Right lobe of liver (tissue), 6 donors: ENCODE results near the gene CCDC60. TPM values are rescaled to one million over a fixed set of nuclear protein-coding genes. Genes with fewer than 3 reads are reported as not detected.

Source experiments
- ATAC-seq, 4 donors: fragments of 200-7000 bp; cut with Tn5 transposase; one replicate each; pipeline ENCODE4 v1.9.1; 2020; ENCODE audit warnings: mild to moderate bottlenecking in 4 of 4, moderate library complexity in 4 of 4
- DNase-seq, 3 donors: peaks; one replicate each; pipeline ENCODE4 v3.0.0-alpha.2; 2020
- H3K27ac ChIP-seq, 3 donors: fragments of 200-600 bp; one replicate each; pipeline ENCODE4 v1.8.0; 2022
- H3K27me3 ChIP-seq, 2 donors: fragments of 200-600 bp; one replicate each; pipeline ENCODE4 v1.8.0; 2022
- H3K36me3 ChIP-seq, 4 donors: fragments of 200-600 bp; sonication (generic) in 1 of 4; one replicate each; pipeline versions ENCODE4 v1.5.1 to v1.8.0; 2017 to 2022; ENCODE audit warnings: control low read depth in 1 of 4
- H3K4me1 ChIP-seq, 4 donors: fragments of 200-600 bp; sonication (generic) in 1 of 4; one replicate each; pipeline versions ENCODE4 v1.5.1 to v1.8.0; 2017 to 2022; ENCODE audit warnings: control low read depth in 1 of 4
- H3K4me3 ChIP-seq, 3 donors: fragments of 200-600 bp; one replicate each; pipeline ENCODE4 v1.8.0; 2022
- H3K9me3 ChIP-seq, 4 donors: fragments of 200-600 bp; sonication (generic) in 1 of 4; one replicate each; pipeline versions ENCODE4 v1.5.1 to v1.8.0; 2017 to 2022; ENCODE audit warnings: control low read depth in 1 of 4
- POLR2A ChIP-seq: fragments of 450-650 bp; IDR thresholded peaks from one replicate; pipeline ENCODE4 v1.6.1; 2017; ENCODE audit warnings: antibody characterized with exemption, mild to moderate bottlenecking
- WGBS: methylation state at CpG from one replicate; pipeline ENCODE4 v1.1.6; 2018; ENCODE audit warnings: low coverage, low lambda C conversion rate; ENCODE audit not compliant: insufficient coverage; ENCODE audit errors: missing lambda C conversion rate; 5-methylcytosine and 5-hydroxymethylcytosine counted together
- intact Hi-C, 2 donors: fragments of 100-400 bp; cut with DNase I; formaldehyde crosslinking; loops; one replicate each; pipeline versions ENCODE4 v1.11.2 to v1.14.1; 2022
- total RNA-seq, 6 experiments: library from RNA; depleted of rRNA in 2 of 6; stranded (reverse); fragments of >200 nt in 2 of 6; fragmentation: NEBNext Ultra II Directional in 3 of 6; extraction: Animal tissue kit (Norgen Biotek cat#: 25700) in 3 of 6; gene quantifications; one replicate each; pipeline versions ENCODE4 v1.1.0 to v1.2.4, GENCODE V29; 2016 to 2023
- TF ChIP-seq, protein P1 (sequence below), 4 donors: fragments of 200-600 bp in 3 of 4; fragments of 450-650 bp in 1 of 4; IDR thresholded peaks; one replicate each; pipeline versions ENCODE4 v1.5.1 to v1.8.0; 2016 to 2022; ENCODE audit warnings: antibody characterized with exemption in 4 of 4, mild to moderate bottlenecking in 2 of 4
- donor health status: DM: no; HTN: yes; CAD: no.
- donor health status: DM: no; HTN: no; CAD: no.
- donor health status: DM: no; HTN: no; CAD: no.
- donor health status: DM: no; HTN: yes; CAD: no.
- donor health status: DM: no; HTN: yes; CAD: no.

Gene CCDC60
- total RNA-seq, 6 experiments from 2014 or later: not detected

DNA sequence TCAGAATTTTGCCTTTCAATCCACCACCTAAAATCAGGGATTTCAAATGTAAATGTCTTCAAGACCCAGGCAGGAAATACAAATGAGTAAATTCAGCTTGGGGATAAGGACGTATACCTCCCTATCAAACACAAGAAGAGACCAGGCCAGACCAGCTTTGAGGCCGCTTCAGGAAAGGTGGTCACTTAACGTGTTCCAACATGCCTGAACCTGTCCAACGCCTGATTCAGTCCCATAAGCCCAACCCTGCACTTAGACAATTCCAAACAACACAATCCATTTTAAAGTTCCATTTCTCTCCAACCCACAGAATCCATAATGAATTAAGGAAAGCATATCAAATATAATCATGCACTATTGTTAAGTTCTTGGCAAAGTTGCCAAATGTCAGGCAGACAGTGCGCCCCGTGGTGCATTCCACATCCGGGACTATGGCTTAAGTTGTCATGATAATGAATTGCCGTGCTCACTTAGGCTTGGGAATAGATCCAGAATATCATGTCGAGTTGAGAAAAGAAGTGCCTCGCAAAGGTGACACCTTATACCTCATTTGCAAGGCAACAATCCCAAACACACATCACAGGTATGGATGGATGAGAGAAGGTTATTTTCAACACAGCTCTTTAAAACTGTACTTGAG is 35.5 kb downstream of the CCDC60 start:
- ATAC-seq (no peak), DNase-seq (no peak)
- Histone ChIP-seq H3K9me3 (no peaks in the 10 kb centered on the region), H3K36me3 (no peaks in the 10 kb centered on the region), H3K4me3 (no peak overlapping the region), H3K27ac (no peak overlapping the region), H3K4me1 (peaks cover 0 to 10% (median 0%) of the 10 kb centered on the region in 4 donors), H3K27me3 (no peaks in the 10 kb centered on the region)
- intact Hi-C loops: no loop called here
- TF ChIP-seq, protein P1, sequence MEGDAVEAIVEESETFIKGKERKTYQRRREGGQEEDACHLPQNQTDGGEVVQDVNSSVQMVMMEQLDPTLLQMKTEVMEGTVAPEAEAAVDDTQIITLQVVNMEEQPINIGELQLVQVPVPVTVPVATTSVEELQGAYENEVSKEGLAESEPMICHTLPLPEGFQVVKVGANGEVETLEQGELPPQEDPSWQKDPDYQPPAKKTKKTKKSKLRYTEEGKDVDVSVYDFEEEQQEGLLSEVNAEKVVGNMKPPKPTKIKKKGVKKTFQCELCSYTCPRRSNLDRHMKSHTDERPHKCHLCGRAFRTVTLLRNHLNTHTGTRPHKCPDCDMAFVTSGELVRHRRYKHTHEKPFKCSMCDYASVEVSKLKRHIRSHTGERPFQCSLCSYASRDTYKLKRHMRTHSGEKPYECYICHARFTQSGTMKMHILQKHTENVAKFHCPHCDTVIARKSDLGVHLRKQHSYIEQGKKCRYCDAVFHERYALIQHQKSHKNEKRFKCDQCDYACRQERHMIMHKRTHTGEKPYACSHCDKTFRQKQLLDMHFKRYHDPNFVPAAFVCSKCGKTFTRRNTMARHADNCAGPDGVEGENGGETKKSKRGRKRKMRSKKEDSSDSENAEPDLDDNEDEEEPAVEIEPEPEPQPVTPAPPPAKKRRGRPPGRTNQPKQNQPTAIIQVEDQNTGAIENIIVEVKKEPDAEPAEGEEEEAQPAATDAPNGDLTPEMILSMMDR (IDR thresholded peaks at IDR 0.05): no peak
- no peak for TF ChIP-seq POLR2A
- 66% methylated on average over 6 of the region's 10 CpGs for WGBS

DNA sequence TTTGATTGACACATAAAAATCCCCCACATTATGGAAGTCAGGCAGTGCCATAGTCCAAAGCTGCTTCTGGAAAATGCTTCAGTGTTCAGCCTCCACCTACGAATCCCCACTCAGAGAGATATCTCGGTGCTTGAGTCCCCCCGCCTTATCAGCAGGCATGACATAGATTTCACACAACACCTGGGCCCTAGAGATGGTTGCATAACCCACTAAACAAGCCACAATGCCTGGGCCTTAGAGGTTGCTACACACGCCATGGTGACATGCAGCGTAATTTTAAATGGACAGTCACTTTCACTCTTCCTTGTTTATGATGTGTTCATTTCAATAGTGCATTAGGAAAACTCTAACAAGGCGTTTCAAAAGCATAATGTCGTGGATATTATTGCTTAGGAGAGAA is 38.0 kb downstream of the CCDC60 start:
- ATAC-seq: peak in 3 of 4 donors; percentile 17 to 61 (median 25)
- TF ChIP-seq, protein P1 (IDR thresholded peaks at IDR 0.05): no peak
- WGBS: 49% methylated on average over 6 of the region's 7 CpGs

DNA sequence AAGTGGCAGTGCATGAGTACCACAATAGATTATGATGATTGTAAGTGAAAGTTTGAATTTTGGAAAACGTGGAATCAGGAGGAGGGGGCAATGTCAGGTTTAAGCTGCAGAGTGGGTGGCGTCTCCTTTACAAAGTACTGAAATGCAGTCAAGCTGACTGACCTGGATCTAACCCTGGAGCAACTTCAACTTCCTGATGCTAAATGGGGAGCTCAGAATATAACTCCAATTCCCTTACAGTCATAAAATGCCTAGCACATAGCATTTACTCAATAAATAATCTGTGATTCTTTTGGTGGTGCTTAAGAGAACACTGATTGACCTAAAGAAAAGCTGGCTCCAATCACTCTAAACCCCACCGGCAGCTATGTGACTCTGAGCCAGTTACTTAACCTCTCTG is 38.5 kb downstream of the CCDC60 start:
- ATAC-seq (no peak), DNase-seq (no peak)
- Histone ChIP-seq H3K4me1 (peaks cover 0 to 3% (median 0%) of the 10 kb centered on the region in 4 donors), H3K4me3 (no peak overlapping the region), H3K27ac (no peak overlapping the region), H3K9me3 (no peaks in the 10 kb centered on the region), H3K27me3 (no peaks in the 10 kb centered on the region), H3K36me3 (no peaks in the 10 kb centered on the region)
- TF ChIP-seq, protein P1 (IDR thresholded peaks at IDR 0.05): no peak
- TF ChIP-seq POLR2A: no peak
- 55% methylated on average over 3 of the region's 3 CpGs for WGBS
- intact Hi-C loops: no loop called here

More for the DNA sequence above, 38.0 kb downstream of the CCDC60 start:
- no peaks in the 10 kb centered on the region for H3K9me3 ChIP-seq
- intact Hi-C loops: no loop called here
- peaks cover 0 to 3% (median 0%) of the 10 kb centered on the region in 4 donors for H3K4me1 ChIP-seq
- no peak overlapping the region for H3K4me3 ChIP-seq
- no peak overlapping the region for H3K27ac ChIP-seq
- no peaks in the 10 kb centered on the region for H3K36me3 ChIP-seq
- H3K27me3 ChIP-seq: no peaks in the 10 kb centered on the region
- no peak for DNase-seq

DNA sequence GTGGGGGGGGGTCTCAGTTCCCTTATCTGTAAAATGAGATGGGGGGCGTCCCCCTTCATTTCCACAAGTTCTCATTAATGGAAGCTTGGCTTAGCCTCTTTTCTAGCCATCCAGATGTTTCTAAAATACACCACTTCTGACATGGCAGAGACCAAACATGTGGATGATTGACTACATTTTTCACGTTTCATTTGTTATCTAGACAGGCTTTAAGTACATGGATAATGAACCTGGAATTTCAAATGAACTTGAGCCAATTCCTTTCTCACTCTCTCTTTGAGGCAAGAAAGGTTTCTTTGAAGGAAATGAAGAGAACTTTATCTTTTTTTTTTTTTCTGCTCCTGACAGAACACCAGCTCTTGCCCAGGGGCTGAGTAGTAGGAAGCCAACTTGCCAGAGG is 39.1 kb downstream of the CCDC60 start:
- intact Hi-C loops: no loop called here
- WGBS: 33% methylated on average over 2 of the region's 2 CpGs
- TF ChIP-seq, protein P1 (IDR thresholded peaks at IDR 0.05): no peak
- no peak for TF ChIP-seq POLR2A
- Histone ChIP-seq H3K9me3 (no peaks in the 10 kb centered on the region), H3K36me3 (no peaks in the 10 kb centered on the region), H3K27me3 (no peaks in the 10 kb centered on the region), H3K4me1 (peaks cover 0 to 3% (median 0%) of the 10 kb centered on the region in 4 donors), H3K4me3 (no peak overlapping the region), H3K27ac (no peak overlapping the region)
- DNase-seq (no peak), ATAC-seq (no peak)
